ENCODE data around the gene MOGAT1.

DNA sequence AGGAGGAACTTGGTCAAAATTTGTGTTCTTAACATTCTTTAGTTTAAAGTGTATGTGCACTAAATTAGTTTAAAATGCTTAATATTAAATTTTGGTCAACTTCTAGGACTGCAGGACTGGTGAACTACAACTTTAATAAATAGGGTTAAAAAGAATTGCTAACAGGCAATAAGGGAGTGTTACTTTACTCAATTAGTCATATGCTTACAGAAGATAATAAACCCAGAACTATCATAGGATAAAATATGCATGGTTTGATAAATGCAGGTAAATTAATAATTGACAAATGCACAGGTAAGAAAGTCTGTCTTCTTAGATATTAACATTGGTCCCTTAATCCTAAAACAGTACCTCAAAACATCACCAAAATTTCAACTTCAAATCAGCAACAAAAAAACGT, 36.2 kb upstream of the MOGAT1 start:
- TF ChIP-seq YY1 (IDR thresholded peaks at IDR 0.05; ENCODE audit: insufficient read depth, insufficient read length) (no peak), ZNF274 (IDR thresholded peaks at IDR 0.05; ENCODE audit: low read depth, low read length) (no peak)

All from NT2/D1 (cell line).